ENCODE results near the gene PDE4D.

PDE4D gene

DNA sequence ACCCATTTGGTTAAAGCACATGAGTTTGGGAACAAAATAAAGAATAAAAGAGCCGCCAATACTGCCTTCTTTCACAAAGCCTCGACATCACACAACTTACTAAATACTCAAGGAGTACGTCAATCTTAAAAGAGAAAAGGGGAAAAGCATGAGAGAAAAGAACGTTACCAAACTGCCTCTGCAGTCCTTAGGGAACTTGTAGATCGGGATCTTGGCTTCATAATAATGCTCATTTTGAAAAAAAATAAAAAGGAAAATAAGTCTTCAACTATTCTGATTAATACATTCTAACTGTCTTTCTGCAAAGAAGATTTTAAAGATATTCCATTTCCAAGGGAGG, 618.4 kb downstream of the PDE4D start:
- Histone ChIP-seq H3K9ac (ENCODE audit: low read length) (no peak overlapping the region), H2AFZ (ENCODE audit: low read length) (no peak overlapping the region), H3K79me2 (ENCODE audit: low read length) (no peaks in the 10 kb centered on the region), H3F3A (ENCODE audit: insufficient read depth, low read length) (no peaks in the 10 kb centered on the region), H3K27ac (ENCODE audit: low read length) (no peak overlapping the region), H3K4me1 (ENCODE audit: low read length) (no peaks in the 10 kb centered on the region), H3K36me3 (replicated peaks; ENCODE audit: insufficient read depth, low read length) (no peaks in the 10 kb centered on the region), H3K9me3 (replicated peaks; ENCODE audit: insufficient read depth, low read length) (no peaks in the 10 kb centered on the region), H3K9me2 (replicated peaks; ENCODE audit: insufficient read depth, low read length) (no peaks in the 10 kb centered on the region), H4K20me1 (ENCODE audit: insufficient read depth, low read length) (no peaks in the 10 kb centered on the region), H3K4me2 (ENCODE audit: low read depth, low read length) (no peak overlapping the region), H3K27me3 (replicated peaks; ENCODE audit: insufficient read depth, low read length) (no peaks in the 10 kb centered on the region), H3K4me3 (ENCODE audit: low read length) (no peak overlapping the region)
- no peak for DNase-seq
- TF ChIP-seq EZH2phosphoT487 (IDR thresholded peaks at IDR 0.05; ENCODE audit: low read length) = no peak
- TF ChIP-seq, protein P1, sequence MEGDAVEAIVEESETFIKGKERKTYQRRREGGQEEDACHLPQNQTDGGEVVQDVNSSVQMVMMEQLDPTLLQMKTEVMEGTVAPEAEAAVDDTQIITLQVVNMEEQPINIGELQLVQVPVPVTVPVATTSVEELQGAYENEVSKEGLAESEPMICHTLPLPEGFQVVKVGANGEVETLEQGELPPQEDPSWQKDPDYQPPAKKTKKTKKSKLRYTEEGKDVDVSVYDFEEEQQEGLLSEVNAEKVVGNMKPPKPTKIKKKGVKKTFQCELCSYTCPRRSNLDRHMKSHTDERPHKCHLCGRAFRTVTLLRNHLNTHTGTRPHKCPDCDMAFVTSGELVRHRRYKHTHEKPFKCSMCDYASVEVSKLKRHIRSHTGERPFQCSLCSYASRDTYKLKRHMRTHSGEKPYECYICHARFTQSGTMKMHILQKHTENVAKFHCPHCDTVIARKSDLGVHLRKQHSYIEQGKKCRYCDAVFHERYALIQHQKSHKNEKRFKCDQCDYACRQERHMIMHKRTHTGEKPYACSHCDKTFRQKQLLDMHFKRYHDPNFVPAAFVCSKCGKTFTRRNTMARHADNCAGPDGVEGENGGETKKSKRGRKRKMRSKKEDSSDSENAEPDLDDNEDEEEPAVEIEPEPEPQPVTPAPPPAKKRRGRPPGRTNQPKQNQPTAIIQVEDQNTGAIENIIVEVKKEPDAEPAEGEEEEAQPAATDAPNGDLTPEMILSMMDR (IDR thresholded peaks at IDR 0.05; ENCODE audit: low read length) = no peak
- no peak for TF ChIP-seq EZH2 (optimal IDR thresholded peaks at IDR 0.05; ENCODE audit: low read depth, low read length)

DNA sequence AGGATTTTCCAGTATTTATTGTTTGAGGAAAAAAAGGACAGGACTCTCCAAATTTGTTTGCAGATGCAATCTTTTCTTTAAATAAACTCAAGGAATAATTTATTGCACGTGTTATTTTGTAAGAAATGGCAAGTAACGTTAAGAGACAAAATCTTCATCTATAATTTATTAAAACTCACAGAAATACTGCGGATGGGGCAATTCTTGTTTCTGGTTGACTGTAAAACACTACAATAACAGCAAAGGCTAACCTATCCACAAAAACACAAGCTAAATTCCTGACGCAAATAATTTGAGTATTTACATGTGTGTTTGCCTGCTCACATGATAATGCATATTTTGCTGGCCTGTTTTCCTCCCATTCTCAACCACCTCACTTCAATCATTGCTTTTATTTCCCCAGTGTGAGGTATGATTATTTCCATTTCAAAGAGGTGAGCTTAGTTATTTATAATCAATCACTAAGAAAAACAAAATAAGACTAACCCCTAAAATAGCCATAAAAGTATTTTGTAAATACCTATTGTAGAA, 619.4 kb downstream of the PDE4D start:
- Histone ChIP-seq H3F3A (ENCODE audit: insufficient read depth, low read length) (no peaks in the 10 kb centered on the region), H2AFZ (ENCODE audit: low read length) (no peak overlapping the region), H4K20me1 (ENCODE audit: insufficient read depth, low read length) (no peaks in the 10 kb centered on the region), H3K9ac (ENCODE audit: low read length) (no peak overlapping the region), H3K79me2 (ENCODE audit: low read length) (no peaks in the 10 kb centered on the region), H3K27ac (ENCODE audit: low read length) (no peak overlapping the region), H3K4me1 (ENCODE audit: low read length) (no peaks in the 10 kb centered on the region), H3K4me2 (ENCODE audit: low read depth, low read length) (no peak overlapping the region), H3K36me3 (replicated peaks; ENCODE audit: insufficient read depth, low read length) (no peaks in the 10 kb centered on the region), H3K9me3 (replicated peaks; ENCODE audit: insufficient read depth, low read length) (no peaks in the 10 kb centered on the region), H3K4me3 (ENCODE audit: low read length) (no peak overlapping the region), H3K27me3 (replicated peaks; ENCODE audit: insufficient read depth, low read length) (no peaks in the 10 kb centered on the region), H3K9me2 (replicated peaks; ENCODE audit: insufficient read depth, low read length) (no peaks in the 10 kb centered on the region)
- no peak for DNase-seq
- TF ChIP-seq, protein P1 (IDR thresholded peaks at IDR 0.05; ENCODE audit: low read length) = no peak
- TF ChIP-seq EZH2 (optimal IDR thresholded peaks at IDR 0.05; ENCODE audit: low read depth, low read length) = no peak
- TF ChIP-seq EZH2phosphoT487 (IDR thresholded peaks at IDR 0.05; ENCODE audit: low read length) = no peak

- H3F3A ChIP-seq (ENCODE audit: insufficient read depth, low read length) = no peaks in the 10 kb centered on the region
- no peaks in the 10 kb centered on the region for H3K4me1 ChIP-seq (ENCODE audit: low read length)
- no peak overlapping the region for H2AFZ ChIP-seq (ENCODE audit: low read length)
- no peaks in the 10 kb centered on the region for H4K20me1 ChIP-seq (ENCODE audit: insufficient read depth, low read length)
- no peaks in the 10 kb centered on the region for H3K36me3 ChIP-seq (replicated peaks; ENCODE audit: insufficient read depth, low read length)
- no peaks in the 10 kb centered on the region for H3K9me2 ChIP-seq (replicated peaks; ENCODE audit: insufficient read depth, low read length)
- no peak overlapping the region for H3K4me2 ChIP-seq (ENCODE audit: low read depth, low read length)
- no peak overlapping the region for H3K27ac ChIP-seq (ENCODE audit: low read length)
- H3K4me3 ChIP-seq (ENCODE audit: low read length) = no peak overlapping the region
- no peaks in the 10 kb centered on the region for H3K9me3 ChIP-seq (replicated peaks; ENCODE audit: insufficient read depth, low read length)
- no peaks in the 10 kb centered on the region for H3K27me3 ChIP-seq (replicated peaks; ENCODE audit: insufficient read depth, low read length)
- no peak overlapping the region for H3K9ac ChIP-seq (ENCODE audit: low read length)
- no peaks in the 10 kb centered on the region for H3K79me2 ChIP-seq (ENCODE audit: low read length)
- no peak for DNase-seq
- TF ChIP-seq EZH2 (optimal IDR thresholded peaks at IDR 0.05; ENCODE audit: low read depth, low read length) = no peak
- TF ChIP-seq, protein P1 (IDR thresholded peaks at IDR 0.05; ENCODE audit: low read length) = no peak
- TF ChIP-seq EZH2phosphoT487 (IDR thresholded peaks at IDR 0.05; ENCODE audit: low read length) = no peak
Measured at GRCh38 chr5:59272809-59273427, 620.6 kb downstream of the PDE4D start.

All from MM.1S (cell line).